H9 (cell line): Measurements from ENCODE around the gene RCAN2. TPM values are rescaled to one million over a fixed set of nuclear protein-coding genes. Genes with fewer than 3 reads are reported as not detected.

ENCODE experiments used
- DNase-seq: peaks from one replicate; pipeline ENCODE4 v3.0.0-alpha.2; 2017
- H2AFZ ChIP-seq: one replicate; pipeline ENCODE4 v1.6.1; 2013; ENCODE audit warnings: mild to moderate bottlenecking, low read length, control low read depth, moderate library complexity
- H2AK5ac ChIP-seq: 2 replicates; pipeline ENCODE4 v1.6.1; 2013; ENCODE audit warnings: low read length, control low read depth, mixed read lengths; ENCODE audit not compliant: insufficient read length
- H2BK120ac ChIP-seq: one replicate; pipeline ENCODE4 v1.6.1; 2013; ENCODE audit warnings: low read depth, mild to moderate bottlenecking, low read length, control low read depth, inconsistent platforms; ENCODE audit not compliant: poor library complexity, severe bottlenecking
- H2BK12ac ChIP-seq: 2 replicates; pipeline ENCODE4 v1.6.1; 2013; ENCODE audit warnings: low read length, control low read depth, mixed read lengths, low read depth; ENCODE audit not compliant: insufficient read length
- H2BK15ac ChIP-seq: 2 replicates; pipeline ENCODE4 v1.6.1; 2013; ENCODE audit warnings: low read depth, low read length, control low read depth
- H2BK20ac ChIP-seq: one replicate; pipeline ENCODE4 v1.6.1; 2013; ENCODE audit warnings: low read depth, mild to moderate bottlenecking, low read length, control low read depth, inconsistent platforms; ENCODE audit not compliant: poor library complexity, severe bottlenecking
- H2BK5ac ChIP-seq: 2 replicates; pipeline ENCODE4 v1.6.1; 2013; ENCODE audit warnings: low read length, control low read depth, mixed read lengths; ENCODE audit not compliant: insufficient read length
- H3K14ac ChIP-seq: 2 replicates; pipeline ENCODE4 v1.6.1; 2013; ENCODE audit warnings: low read length, control low read depth; ENCODE audit not compliant: insufficient read depth
- H3K18ac ChIP-seq: 2 replicates; pipeline ENCODE4 v1.6.1; 2013; ENCODE audit warnings: low read depth, mild to moderate bottlenecking, mixed read lengths, low read length, control low read depth; ENCODE audit not compliant: insufficient read length
- H3K23ac ChIP-seq: 2 replicates; pipeline ENCODE4 v1.6.1; 2013; ENCODE audit warnings: low read length, control low read depth, mixed read lengths, low read depth; ENCODE audit not compliant: insufficient read length
- H3K23me2 ChIP-seq: 2 replicates; pipeline ENCODE4 v1.6.1; 2013; ENCODE audit warnings: low read depth, mild to moderate bottlenecking, mixed read lengths, low read length, control low read depth; ENCODE audit not compliant: insufficient read length, poor library complexity, severe bottlenecking
- H3K27ac ChIP-seq: 2 replicates; pipeline ENCODE4 v1.5.1; 2013; ENCODE audit warnings: low read length, control low read depth, mixed read lengths, low read depth; ENCODE audit not compliant: insufficient read length
- H3K27me3 ChIP-seq: 2 replicates; pipeline ENCODE4 v1.6.1; 2013; ENCODE audit warnings: low read length, control low read depth, inconsistent platforms; ENCODE audit not compliant: insufficient read depth
- H3K4ac ChIP-seq: 2 replicates; pipeline ENCODE4 v1.6.1; 2013; ENCODE audit warnings: low read depth, mild to moderate bottlenecking, control low read depth, inconsistent platforms, low read length, moderate library complexity
- H3K4me1 ChIP-seq: 2 replicates; pipeline ENCODE4 v1.6.1; 2013; ENCODE audit warnings: low read length, control low read depth, inconsistent platforms; ENCODE audit not compliant: insufficient read depth
- H3K4me2 ChIP-seq: 2 replicates; pipeline ENCODE4 v1.6.1; 2013; ENCODE audit warnings: low read length, control low read depth, mixed read lengths; ENCODE audit not compliant: insufficient read length, insufficient read depth
- H3K56ac ChIP-seq: 2 replicates; pipeline ENCODE4 v1.6.1; 2013; ENCODE audit warnings: low read depth, mild to moderate bottlenecking, mixed read lengths, low read length, control low read depth; ENCODE audit not compliant: insufficient read length
- H3K79me1 ChIP-seq: 2 replicates; pipeline ENCODE4 v1.6.1; 2013; ENCODE audit warnings: low read depth, mild to moderate bottlenecking, moderate library complexity, low read length, control low read depth, inconsistent platforms; ENCODE audit not compliant: insufficient read depth, poor library complexity, severe bottlenecking
- H3K79me2 ChIP-seq: 2 replicates; pipeline ENCODE4 v1.6.1; 2013; ENCODE audit warnings: low read length, control low read depth, inconsistent platforms; ENCODE audit not compliant: insufficient read depth
- H3K9ac ChIP-seq: 2 replicates; pipeline ENCODE4 v1.6.1; 2013; ENCODE audit warnings: low read length, control low read depth, mixed read lengths; ENCODE audit not compliant: insufficient read length; ENCODE audit errors: extremely low read depth
- H3K9me3 ChIP-seq: one replicate; pipeline ENCODE4 v1.6.1; 2013; ENCODE audit warnings: low read depth, low read length, inconsistent platforms; ENCODE audit not compliant: control insufficient read depth
- H3T11ph ChIP-seq: one replicate; pipeline ENCODE4 v1.6.1; 2013; ENCODE audit warnings: mild to moderate bottlenecking, low read length, control low read depth, inconsistent platforms
- H4K20me1 ChIP-seq: one replicate; pipeline ENCODE4 v1.6.1; 2013; ENCODE audit not compliant: control insufficient read depth, insufficient read length, insufficient read depth
- H4K5ac ChIP-seq: 2 replicates; pipeline ENCODE4 v1.6.1; 2013; ENCODE audit warnings: low read depth, mild to moderate bottlenecking, mixed read lengths, low read length, control low read depth; ENCODE audit not compliant: insufficient read length
- H4K8ac ChIP-seq: replicated peaks from 2 replicates; pipeline ENCODE4 v1.6.1; 2013; ENCODE audit warnings: low read length, control low read depth, mixed read lengths, low read depth; ENCODE audit not compliant: insufficient read length
- H4K91ac ChIP-seq: 2 replicates; pipeline ENCODE4 v1.6.1; 2013; ENCODE audit warnings: low read depth, mild to moderate bottlenecking, moderate library complexity, mixed read lengths, low read length, control low read depth; ENCODE audit not compliant: insufficient read length
- H3K27ac Mint-ChIP-seq, 3 experiments: 2 replicates in 2 of 3; 3 replicates in 1 of 3; pipeline ENCODE4 v1.8.0; 2020 to 2021; ENCODE audit warnings: mixed read lengths in 3 of 3, mild to moderate bottlenecking in 1 of 3, moderate library complexity in 1 of 3
- H3K27me3 Mint-ChIP-seq: 2 replicates; pipeline ENCODE4 v1.8.0; 2021; ENCODE audit warnings: low read depth, mild to moderate bottlenecking, moderate library complexity, mixed read lengths
- H3K36me3 Mint-ChIP-seq, 3 experiments: 2 replicates in 2 of 3; 3 replicates in 1 of 3; pipeline ENCODE4 v1.8.0; 2020 to 2021; ENCODE audit warnings: low read depth in 3 of 3, mixed read lengths in 3 of 3; ENCODE audit not compliant: insufficient read depth in 1 of 3
- H3K4me1 Mint-ChIP-seq, 2 experiments: 2 replicates each; pipeline ENCODE4 v1.8.0; 2020; ENCODE audit warnings: mixed read lengths in 2 of 2
- H3K4me3 Mint-ChIP-seq, 2 experiments: 2 replicates in 1 of 2; 3 replicates in 1 of 2; pipeline ENCODE4 v1.8.0; 2020 to 2021; ENCODE audit warnings: mild to moderate bottlenecking in 2 of 2, mixed read lengths in 2 of 2, moderate library complexity in 1 of 2
- H3K9me3 Mint-ChIP-seq, 2 experiments: 2 replicates in 1 of 2; 3 replicates in 1 of 2; pipeline ENCODE4 v1.8.0; 2020; ENCODE audit warnings: mild to moderate bottlenecking in 2 of 2, mixed read lengths in 2 of 2, moderate library complexity in 1 of 2
- WGBS: extraction: QIAGEN DNeasy Blood & Tissue Kit; methylation state at CpG from one replicate; pipeline ENCODE4 v1.1.7; 2013; ENCODE audit warnings: missing lambda C conversion rate, low lambda C conversion rate, mixed read lengths; ENCODE audit not compliant: insufficient read length; ENCODE audit errors: extremely low coverage; 5-methylcytosine and 5-hydroxymethylcytosine counted together
- total RNA-seq: library from RNA; stranded (reverse); gene quantifications from 2 replicates; pipeline ENCODE4 v1.2.1, GENCODE V29; 2021
- TF ChIP-seq, protein P1 (sequence below): fragments of 200-600 bp; sonication (generic); conservative IDR thresholded peaks from 3 replicates; pipeline ENCODE4 v1.8.0; 2021; ENCODE audit warnings: antibody characterized with exemption, mild to moderate bottlenecking

RCAN2 gene
- total RNA-seq, 1 experiment from 2014 or later = 3.0 TPM

DNA sequence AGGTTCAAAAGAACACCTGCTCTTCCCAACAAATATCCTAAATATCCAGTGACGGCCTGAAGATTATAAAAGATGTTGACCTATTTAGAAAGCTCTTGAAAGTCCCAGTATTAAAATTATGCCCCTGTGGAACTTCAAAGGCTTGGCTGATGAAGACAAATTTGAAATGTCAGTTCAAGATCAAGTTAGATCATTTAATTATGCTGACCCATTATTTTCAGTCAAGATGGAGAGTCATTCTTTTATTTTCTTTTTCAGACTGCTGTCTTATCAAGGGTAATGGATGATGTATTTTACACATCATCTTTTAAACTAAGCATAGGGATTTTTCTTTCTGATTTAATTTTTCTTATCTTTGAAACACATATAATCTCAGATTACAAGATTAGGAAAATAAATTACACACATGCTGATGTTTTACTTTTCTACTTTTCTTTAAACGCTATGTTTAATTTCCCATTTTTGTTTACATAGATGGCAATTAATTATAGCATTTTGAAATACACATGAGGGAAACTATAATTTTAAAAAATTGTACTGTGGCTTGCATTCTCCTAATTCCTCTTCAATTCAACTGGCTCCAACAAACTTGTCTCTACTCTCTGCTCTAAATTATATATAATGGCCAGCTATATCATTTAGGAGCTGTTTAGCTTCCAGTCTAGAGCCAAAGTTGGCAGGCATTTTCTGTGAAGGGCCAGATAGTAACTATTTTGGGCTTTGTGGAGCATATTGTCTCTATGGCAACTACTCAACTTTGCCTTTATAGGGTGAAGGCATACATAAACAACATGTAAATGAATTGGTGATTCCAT, 123.7 kb downstream of the RCAN2 start:
- no peak for DNase-seq
- Histone ChIP-seq H2BK12ac (no peak overlapping the region), H4K20me1 (no peaks in the 10 kb centered on the region), H3K56ac (no peak overlapping the region), H2AFZ (no peak overlapping the region), H3K27me3 (no peaks in the 10 kb centered on the region), H2AK5ac (no peak overlapping the region), H3T11ph (no peak overlapping the region), H3K9me3 (no peaks in the 10 kb centered on the region), H4K5ac (no peak overlapping the region), H3K9ac (no peak overlapping the region), H2BK20ac (no peak overlapping the region), H2BK120ac (no peak overlapping the region), H3K4me2 (no peak overlapping the region), H2BK5ac (no peak overlapping the region), H3K23ac (no peak overlapping the region), H3K4ac (no peak overlapping the region), H4K8ac (no peak overlapping the region), H3K79me2 (no peaks in the 10 kb centered on the region), H3K4me1 (no peaks in the 10 kb centered on the region), H3K23me2 (no peaks in the 10 kb centered on the region), H3K14ac (no peak overlapping the region), H3K18ac (no peak overlapping the region), H4K91ac (no peak overlapping the region), H3K27ac (no peak overlapping the region), H3K79me1 (no peaks in the 10 kb centered on the region), H2BK15ac (no peak overlapping the region)
- Mint-ChIP-seq H3K4me1 (no peaks in the 10 kb centered on the region), H3K27me3 (no peaks in the 10 kb centered on the region; the same call in 1 of the 2 replicates), H3K36me3 (no peaks in the 10 kb centered on the region), H3K4me3 (no peak overlapping the region), H3K9me3 (no peaks in the 10 kb centered on the region), H3K27ac (no peak overlapping the region)
- WGBS = no CpG with 5 or more reads among the region's 2 CpGs
- TF ChIP-seq, protein P1, sequence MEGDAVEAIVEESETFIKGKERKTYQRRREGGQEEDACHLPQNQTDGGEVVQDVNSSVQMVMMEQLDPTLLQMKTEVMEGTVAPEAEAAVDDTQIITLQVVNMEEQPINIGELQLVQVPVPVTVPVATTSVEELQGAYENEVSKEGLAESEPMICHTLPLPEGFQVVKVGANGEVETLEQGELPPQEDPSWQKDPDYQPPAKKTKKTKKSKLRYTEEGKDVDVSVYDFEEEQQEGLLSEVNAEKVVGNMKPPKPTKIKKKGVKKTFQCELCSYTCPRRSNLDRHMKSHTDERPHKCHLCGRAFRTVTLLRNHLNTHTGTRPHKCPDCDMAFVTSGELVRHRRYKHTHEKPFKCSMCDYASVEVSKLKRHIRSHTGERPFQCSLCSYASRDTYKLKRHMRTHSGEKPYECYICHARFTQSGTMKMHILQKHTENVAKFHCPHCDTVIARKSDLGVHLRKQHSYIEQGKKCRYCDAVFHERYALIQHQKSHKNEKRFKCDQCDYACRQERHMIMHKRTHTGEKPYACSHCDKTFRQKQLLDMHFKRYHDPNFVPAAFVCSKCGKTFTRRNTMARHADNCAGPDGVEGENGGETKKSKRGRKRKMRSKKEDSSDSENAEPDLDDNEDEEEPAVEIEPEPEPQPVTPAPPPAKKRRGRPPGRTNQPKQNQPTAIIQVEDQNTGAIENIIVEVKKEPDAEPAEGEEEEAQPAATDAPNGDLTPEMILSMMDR = no peak
